ENCODE measurements around the gene EXT2. TPM values are rescaled to one million over a fixed set of nuclear protein-coding genes. Genes with fewer than 3 reads are reported as not detected.

Gene EXT2
- polyA plus RNA-seq, 10 donors = 51.6 to 77.8 (median 54.0) TPM

DNA sequence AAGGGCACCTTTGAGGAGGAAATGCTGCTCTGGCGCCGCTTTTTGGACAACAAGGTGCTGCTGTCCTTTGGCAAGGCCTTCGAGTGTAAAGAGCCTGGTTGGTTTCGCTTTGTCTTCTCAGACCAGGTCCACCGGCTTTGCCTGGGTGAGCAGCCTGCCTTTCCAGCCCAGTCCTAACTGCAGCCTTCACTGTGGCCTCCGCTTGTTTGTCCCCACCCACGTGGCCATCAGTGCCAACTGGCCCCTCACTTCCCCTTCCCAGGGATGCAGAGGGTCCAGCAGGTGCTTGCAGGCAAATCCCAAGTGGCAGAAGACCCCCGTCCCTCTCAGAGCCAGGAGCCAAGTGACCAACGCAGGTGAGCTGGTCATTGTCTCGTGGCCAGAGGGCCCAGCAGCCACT is 12.0 kb upstream of the EXT2 start:
- DNase-seq = no peak

DNA sequence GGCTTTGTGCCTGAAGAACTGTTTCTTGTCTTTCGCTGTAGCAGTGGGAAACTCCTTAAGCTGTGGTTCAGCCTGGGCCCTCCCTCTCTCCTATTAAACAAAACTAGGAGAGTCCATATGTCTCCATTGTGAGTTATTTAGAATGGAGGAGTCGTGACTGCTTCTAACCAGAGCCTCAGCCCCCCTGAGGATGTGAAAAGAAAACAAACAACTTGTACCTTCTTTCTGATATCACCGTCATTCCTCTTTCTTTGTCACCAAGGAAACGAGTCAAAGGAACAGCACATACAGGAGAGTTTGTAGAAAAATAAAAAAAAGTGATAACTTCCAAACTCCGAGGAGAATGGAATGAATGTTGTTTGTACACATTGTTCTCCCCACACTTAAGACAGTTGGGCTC is 11.6 kb upstream of the EXT2 start:
- DNase-seq = no peak

DNA sequence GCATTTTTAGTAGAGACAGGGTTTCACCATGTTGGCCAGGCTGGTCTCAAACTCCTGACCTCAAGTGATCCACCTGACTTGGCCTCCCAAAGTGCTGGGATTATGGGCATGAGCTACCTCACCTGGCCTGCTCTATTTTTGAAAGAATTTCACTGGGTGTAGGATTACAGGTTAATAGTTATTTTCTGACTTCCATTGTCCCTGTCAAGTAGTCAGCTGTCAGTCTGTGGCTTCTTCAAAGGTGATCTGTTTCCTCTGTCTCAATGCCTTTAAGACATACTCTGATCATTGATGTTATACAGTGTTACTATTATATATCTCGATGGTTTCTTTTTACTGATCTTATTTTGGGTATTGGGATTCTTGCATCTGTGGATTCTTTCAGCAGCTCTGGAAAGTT is 10.1 kb upstream of the EXT2 start:
- DNase-seq = no peak

DNA sequence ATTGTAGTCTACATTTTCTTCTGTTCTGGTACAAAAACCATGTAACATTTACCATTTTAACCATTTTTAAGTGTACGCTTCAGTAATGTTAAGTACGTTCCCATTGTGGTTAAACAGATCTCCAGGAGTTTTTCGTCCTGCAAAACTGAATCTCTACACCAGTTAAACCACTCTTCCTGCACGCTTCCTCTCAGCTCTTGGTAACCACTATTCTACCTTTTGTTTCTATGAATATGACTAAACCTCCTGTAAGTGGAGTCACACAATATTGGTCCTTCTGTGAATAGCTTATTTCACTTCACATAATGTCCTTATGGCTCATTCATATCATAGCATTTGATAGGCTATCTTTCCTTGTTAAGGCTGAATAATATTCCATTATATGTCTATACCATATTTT is 7.1 kb upstream of the EXT2 start:
- no peak for DNase-seq

DNA sequence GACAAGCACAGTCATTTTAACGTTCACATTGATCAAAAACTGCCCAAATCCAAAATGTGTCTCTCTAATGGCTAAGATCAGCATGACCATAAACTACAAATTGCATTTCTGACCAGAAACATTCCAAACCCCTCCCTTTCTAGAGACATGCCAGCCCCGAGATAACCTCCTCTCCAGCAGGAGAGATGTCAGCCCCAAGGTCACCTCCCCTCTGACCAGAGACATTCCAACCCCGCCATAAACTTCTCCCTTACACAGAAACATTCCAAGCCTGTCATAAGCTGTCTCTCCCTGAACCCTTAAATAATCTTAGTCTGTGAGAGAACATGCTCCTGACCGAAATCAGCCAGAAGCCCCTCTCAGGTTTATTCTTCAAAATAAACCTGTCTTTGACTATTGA is 6.6 kb upstream of the EXT2 start:
- no peak for DNase-seq

DNA sequence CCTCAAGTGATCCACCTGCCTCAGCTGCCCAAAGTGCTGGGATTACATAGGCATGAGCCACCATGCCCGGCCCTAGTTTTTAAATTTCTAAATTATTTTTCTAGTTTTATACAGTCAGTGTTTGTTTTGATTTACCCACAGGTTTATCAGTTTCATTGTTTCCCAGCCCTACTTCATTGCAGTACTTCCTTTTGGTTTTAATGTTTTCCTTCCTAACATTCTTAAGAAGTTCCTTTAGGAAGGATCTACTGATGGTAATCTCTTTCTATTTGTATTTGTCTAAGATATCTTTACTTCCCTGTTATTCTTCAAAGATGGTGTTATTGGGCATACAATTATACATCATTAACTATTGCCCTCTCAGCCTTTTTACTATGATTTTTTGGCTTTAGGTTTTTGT is 4.9 kb upstream of the EXT2 start:
- DNase-seq = no peak

DNA sequence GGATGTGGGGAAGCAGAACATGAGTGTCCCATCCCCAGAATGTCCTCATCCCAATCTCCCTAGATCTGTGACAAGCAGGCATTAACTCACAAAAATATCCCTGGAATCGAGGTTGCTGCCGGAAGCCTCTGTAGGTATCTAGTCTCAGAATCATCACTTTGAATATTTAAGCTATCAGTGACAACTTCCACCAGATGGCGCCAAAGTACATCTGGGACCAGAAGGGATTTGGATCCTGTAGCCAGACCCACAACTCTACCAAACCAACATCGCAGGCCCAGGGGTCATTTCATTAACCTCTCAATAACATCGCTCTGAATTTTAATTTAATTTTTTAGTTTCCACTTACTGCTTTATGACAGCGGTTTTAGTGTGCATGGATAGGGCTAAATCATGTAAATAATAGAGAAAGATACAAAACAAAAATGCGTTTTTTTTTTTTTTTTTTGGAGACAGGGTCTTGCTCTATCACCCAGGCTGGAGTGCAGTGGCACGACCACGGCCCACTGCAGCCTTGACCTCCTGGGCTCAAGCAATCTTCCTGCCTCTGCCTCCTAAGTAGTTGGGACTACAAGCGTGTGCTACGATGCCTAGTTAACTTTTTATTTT is 1.1 kb upstream of the EXT2 start:
- DNase-seq = peak; percentile 81 to 90 (median 87)

DNA sequence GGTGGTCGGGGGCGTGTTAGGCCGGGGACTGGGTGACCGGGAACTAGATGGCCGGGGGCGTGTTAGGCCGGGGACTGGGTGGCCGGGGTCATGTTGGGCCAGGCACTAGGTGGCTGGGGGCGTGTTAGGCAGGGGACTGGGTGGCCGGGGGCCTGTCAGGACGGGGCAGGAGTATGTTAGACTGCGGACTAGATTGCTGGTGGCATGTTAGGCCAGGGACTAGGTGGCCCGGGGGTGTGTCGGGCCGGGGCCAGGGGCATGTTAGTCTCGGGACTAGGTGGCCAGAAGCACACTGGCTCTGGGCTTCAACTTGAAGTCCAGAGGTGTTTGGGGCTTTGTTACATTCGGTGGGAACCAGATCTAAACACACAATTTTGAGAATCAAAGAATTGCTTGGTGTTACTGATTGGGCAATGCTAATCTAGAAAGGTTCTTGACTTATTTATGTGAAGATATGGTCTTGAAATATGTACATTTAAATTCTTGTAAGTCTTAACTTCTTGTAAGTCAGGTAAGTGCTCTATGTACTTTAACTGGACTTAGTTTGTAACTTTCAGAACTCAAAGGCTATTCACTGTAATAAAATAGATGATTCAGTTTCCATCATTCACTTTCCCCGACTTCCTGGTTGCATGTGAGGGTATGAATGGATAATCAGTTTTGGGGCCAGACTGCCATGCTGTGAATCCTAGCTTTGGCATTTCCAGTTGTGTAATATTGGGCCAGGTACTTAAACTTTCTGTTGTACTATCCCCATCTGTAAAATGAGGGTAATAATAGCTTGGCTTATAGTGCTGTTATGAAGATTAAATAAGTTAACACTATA is 1.1 kb downstream of the EXT2 start:
- no peak for DNase-seq

DNA sequence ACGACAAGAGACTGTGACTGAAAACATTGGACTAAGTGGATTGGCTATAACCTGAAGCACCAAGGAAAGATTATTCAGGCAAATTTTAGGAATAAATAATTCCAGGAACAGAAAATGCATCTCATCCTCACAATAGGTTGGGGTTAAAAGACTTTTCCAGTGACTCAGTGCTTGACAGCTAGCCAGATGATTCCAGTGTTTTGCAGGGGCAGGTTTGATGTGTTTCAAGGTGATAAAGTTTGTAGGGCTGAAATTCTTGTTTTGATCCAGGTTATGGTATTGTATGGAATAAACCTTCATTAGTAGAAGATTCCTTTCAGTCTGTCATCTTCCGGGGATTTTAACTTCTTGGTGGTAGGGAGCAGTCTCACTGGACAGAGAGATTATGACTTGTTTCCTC is 2.3 kb downstream of the EXT2 start:
- DNase-seq = no peak

DNA sequence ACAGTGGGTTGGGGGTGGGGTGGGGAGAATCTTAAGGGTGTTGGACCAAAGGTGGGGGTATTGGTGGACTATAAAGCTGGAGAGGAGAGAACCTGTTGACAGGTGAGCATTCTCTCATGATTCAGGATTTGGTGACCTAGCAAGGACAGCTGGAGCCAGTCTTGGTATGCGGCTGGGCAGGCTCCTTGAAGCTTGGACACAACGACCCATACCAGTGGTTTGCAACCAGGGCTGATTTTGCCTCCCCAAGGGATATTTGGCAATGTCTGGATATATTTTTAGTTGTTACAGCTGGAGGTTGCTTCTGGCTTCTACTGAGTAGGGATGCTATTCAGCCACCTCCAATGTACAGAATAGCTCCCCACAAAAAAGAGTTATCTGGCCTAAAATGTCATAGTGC is 5.6 kb downstream of the EXT2 start:
- DNase-seq = no peak

DNA sequence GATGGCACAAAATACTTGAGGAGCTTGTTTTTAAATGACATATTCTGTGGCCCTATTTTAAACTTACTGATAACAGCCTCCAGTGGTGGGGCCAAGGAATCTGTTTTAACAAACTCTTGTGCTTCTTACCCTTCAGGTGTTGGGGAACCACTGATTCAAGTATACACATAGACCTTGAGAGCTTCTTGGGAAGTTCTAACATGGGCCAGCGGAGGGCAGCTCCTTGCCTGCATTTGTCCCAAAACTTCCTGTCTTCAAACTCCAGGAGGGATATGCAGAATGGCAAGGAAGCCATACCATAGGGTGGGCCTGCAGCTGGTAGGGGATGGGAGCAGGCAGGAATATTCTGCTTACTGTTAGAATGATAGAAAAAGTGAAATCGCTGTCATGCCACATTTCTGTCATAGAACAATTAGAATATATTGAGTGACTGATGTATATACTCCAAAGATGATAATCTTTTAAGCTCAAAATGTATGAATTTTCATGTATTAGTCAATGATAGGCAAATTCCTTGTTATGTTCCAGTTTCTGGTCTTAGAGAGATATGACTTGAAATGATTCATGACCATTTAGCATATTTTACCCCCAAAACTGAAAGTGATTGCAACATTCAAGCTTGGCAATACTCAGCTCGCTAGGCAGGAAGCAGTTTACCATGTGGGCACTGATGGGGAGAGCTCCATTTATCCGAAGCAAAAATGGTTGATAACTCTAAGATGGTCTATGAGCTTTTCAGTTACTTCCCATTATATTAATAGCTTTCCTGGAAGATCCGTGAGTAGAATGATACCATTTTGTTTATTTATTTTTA is 9.2 kb downstream of the EXT2 start:
- DNase-seq = no peak

DNA sequence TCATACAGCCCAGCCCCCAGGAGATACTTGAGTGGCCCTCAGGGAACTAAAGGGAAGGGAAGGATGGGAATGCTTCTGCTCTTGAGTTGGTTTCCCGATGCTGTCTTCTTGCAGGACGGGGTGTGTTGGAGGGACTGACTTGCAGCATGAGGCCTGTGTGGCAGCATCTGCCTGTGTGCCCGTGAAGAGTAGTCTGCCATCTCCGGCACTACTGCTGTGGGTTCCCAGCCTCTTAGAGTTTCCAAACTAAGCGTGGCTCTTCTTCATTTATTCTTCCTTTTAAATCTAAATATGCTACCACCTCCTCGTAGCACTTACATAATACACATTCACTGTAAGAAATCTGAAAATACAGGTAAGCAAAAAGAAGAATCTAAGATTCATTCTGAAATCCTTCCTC is 12.8 kb downstream of the EXT2 start:
- no peak for DNase-seq

DNA sequence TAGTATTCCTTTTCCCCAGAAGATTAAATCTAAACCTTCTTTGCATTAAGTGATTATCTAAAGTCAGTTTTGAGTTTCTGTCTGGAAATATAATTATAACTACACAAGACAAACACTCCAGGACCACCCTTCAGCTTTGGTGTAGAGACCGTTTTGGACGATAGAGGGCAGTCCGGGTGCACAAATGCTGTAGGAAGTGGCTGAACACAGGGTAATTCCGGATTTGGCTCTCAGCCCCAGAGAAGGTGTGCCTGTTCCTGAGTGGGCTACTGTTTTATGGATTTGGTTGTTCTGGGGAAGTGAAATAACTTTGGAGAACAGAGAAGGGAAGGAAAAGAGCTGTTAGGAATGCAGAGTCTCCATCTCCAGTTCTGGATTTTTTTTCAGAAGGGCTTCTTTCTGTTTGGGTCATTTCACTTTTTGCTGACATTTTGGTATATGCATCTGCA is 14.8 kb downstream of the EXT2 start:
- DNase-seq = peak; percentile 20 to 66 (median 53)

DNA sequence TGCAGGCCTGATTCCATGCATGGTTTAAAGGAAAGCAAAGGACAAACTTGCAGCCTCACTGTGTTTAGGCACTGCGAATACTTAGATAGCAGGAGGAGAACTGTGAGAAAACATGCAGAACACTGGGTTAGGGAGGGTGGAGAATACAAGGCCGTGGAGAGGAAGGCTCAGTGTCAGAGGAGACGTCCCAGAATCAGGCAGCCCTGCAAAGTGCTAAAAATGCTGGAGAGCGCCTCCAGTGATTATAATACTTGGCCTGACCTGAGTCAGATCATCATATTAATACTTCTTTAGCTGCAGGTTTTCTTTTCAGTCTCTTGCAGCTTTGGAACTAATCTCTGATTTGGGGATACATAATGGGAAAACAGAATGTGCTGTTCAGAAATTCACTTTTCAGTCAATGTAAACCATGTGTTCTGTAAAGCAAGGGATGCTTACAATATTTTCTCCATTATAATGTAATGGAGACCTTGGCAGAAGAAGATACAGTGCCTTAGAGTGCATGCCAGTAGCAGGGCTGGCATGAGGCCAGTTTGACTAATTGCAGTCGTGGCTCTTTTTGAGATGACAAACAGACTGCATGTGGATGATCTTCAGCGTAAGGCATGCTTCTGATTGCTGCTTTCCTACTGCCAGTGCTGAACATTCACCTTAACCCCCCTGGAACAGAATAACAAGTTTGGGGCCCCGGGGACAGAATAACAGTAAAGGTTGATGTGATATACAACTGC is 16.8 kb downstream of the EXT2 start:
- DNase-seq = peak; percentile 66 to 82 (median 74)

DNA sequence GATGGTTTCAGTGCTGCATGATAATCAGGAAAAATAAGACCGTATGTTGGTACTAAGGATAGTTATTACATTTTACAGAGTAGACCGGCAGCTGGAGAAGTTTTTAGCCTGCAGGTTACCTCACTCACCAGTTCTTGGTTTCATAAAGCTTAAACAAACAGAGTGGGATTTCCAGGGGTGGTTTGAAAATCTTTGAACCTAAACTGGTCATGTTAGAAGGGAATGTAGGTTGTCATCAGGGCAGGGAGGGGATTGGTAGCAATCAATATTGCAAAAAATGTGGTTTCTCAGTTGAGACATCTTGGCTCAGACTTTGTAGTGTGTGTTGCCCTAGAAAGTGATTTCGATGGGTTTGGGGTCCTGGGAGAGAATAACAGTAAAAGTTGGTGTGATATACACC is 17.5 kb downstream of the EXT2 start:
- DNase-seq = no peak

DNA sequence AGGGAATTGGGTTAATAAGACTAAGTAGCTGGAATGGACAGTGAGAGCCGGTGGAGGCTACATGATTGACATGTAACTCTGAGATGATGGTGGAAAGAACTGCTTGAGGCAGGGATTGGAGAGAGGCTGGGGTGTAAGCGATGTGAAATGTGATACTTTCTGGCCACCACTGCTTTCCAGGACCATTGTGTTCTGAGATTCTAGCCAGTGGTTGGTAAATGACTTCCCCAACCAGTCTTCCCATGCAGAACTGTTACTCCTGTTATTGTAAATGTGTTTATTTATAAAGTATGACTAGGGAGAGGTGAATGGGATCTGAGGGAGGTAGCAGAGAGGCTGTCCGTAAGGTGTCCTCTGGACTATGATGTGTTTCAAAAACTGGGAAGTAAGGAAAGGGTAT is 18.1 kb downstream of the EXT2 start:
- no peak for DNase-seq

DNA sequence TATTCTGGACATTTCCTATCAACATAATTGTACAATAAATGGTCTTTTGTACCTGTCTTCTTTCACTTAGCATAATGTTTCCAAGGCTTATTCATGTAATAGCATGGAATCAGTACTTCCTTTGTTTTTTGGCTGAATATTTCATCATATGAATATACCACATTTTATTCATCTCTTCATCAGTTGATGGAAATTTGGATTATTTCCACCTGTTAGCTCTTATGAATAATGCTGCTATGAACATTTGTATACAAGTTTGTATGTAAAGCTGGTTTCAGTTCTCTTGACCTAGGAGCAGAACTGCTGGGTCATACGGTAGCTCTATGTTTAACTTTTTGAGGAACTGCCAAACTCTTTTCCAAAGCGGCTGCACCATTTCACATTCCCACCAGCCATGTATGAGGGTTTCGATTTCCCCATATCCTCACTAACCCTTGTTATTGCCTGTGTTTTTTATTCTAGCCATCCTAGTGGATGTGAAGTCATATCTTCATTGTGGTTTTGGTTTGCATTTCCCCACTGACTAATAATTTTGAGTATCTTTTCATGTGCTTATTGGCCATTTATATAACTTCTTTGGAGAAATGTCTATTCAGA is 20.9 kb downstream of the EXT2 start:
- no peak for DNase-seq

DNA sequence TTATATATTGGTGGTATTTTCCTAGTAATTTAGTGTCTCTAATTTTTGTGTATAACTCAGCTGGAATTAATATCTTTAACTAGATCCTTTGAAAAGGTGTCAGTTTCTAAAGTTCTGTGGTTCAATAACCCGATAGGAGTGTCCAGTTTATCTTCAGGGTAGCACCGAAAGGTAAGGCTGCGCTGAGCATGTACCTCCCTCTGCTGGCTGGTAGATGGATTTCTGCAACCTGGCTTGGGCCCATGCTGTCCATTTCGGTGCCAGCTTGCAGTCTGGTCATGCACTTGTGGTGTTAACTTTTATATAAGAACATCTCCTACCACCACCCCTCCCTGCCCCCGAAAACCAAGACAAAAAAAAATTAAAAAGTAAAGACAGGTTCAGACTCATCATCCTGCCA is 24.7 kb downstream of the EXT2 start:
- no peak for DNase-seq

DNA sequence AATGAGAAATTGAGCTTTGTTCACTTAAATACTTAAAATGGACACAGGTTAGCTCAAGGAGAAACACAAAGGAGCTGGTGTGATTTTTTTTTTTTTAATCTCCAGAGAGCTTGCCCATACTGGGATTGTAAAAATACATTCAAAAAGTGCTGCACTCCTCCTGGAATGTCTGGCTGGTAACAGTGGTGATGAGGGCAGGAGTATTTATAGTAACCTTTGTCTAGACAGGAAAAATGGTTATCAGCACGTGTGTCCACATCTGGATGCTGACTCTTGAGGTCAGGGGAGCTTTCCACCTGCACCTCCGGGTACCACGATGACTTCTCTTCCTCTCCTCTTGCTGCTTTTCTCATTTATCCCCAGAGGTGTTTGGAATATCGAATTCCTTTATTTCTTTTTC is 30.1 kb downstream of the EXT2 start:
- DNase-seq = no peak

DNA sequence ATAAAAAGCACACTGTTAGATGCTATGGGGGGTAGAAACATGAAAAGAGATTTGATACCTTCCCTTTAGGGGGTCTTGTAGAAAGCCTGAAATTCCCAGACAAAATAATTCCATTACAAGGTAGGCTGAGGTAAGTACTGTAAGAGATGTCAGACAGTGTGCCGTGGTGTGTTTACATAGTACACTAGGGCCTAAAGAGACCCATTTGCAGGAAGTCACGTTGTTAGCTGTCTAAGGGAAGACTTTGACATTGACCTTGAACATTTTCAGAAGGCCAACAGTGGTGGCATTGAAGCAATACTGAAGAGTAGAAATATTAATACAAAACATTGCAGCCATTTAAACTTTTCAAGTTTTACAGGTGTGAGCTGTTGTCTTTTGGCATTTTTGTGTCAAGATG is 30.8 kb downstream of the EXT2 start:
- DNase-seq = no peak

DNA sequence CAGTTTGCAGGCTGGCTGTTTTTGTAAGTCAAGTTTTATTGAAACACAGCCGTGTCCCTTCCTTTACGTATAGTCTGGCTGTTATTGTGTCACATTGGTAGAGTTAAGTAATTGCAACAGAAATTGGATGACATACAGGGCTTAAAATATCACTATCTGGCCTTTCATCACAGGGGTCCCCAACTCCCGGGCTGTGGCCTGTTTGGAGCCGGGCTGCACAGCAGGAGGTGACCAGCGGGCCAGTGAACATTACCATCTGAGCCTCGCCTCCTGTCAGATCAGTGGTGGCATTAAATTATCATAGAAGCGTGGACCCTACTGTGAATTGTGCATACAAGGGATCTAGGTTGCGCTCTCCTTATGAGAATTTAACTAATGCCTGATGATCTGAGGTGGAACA is 31.7 kb downstream of the EXT2 start:
- DNase-seq = no peak

DNA sequence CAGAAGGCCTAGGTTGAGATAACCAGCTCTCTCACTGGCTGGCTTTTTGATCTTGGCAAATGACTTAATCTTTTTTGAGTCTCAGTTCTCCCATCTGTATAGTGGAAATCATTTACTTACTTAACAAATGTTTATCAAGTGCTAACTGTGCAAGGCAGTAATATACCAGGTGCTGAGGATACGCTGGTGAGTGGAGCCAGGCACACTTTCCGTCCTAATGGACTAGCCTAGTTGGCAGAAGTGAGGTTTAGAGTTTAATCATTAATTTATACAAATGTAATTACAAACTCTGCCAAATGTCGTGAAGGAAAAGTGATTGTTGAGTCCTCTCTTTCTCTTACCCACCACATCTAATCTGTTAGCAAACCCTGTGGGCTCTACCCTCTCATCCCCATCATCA is 33.3 kb downstream of the EXT2 start:
- no peak for DNase-seq
